GM23338 (cell line): ENCODE results near the gene NSMCE4A.
"Not testable (repeated sequence)": the region's sequence is repeated elsewhere in the genome, so short reads cannot be mapped to it uniquely, and the experiment has no call there.

ENCODE experiments used
- CREB1 ChIP-seq: fragments of 250-450 bp; sonication (Bioruptor Pico); IDR thresholded peaks from 2 replicates; pipeline ENCODE4 v1.5.0; 2020; ENCODE audit warnings: low read depth, mild to moderate bottlenecking, moderate library complexity
- ETS1 ChIP-seq: IDR thresholded peaks from 2 replicates; pipeline ENCODE4 v1.6.1; 2016; ENCODE audit warnings: antibody characterized with exemption
- EZH2 ChIP-seq: fragments of 200-600 bp; sonication (generic); IDR thresholded peaks from one replicate; pipeline ENCODE4 v1.8.0; 2017; ENCODE audit warnings: antibody characterized with exemption, mild to moderate bottlenecking, low read depth; ENCODE audit not compliant: unreplicated experiment
- EZH2phosphoT487 ChIP-seq: fragments of 200-600 bp; sonication (generic); IDR thresholded peaks from one replicate; pipeline ENCODE4 v1.8.1; 2018; ENCODE audit warnings: antibody characterized with exemption; ENCODE audit not compliant: unreplicated experiment
- JUNB ChIP-seq: IDR thresholded peaks from one replicate; pipeline ENCODE4 v1.6.1; 2016; ENCODE audit warnings: antibody characterized with exemption; ENCODE audit not compliant: unreplicated experiment
- NANOG ChIP-seq: IDR thresholded peaks from 2 replicates; pipeline ENCODE4 v1.6.1; 2016; ENCODE audit warnings: antibody characterized with exemption, borderline replicate concordance
- POLR2AphosphoS5 ChIP-seq: IDR thresholded peaks from 2 replicates; pipeline ENCODE4 v1.6.1; 2016; ENCODE audit warnings: antibody characterized with exemption, low read depth
- REST ChIP-seq: IDR thresholded peaks from one replicate; pipeline ENCODE4 v1.6.1; 2018; ENCODE audit warnings: antibody characterized with exemption; ENCODE audit not compliant: unreplicated experiment
- ZNF331 ChIP-seq: fragments of 250-450 bp; sonication (Bioruptor Pico); IDR thresholded peaks from 2 replicates; pipeline ENCODE4 v1.5.0; 2020; ENCODE audit warnings: low read depth, mild to moderate bottlenecking, moderate library complexity
- TF ChIP-seq, protein P1 (sequence below), 2 experiments: fragments of 200-600 bp in 1 of 2; sonication (generic) in 1 of 2; conservative IDR thresholded peaks; 2 replicates each; pipeline versions ENCODE4 v1.5.1 to v1.6.1; 2016 to 2017; ENCODE audit warnings: antibody characterized with exemption in 2 of 2, low read depth in 2 of 2, mild to moderate bottlenecking in 2 of 2, moderate library complexity in 1 of 2

GRCh38 chr10:121918800-121919199, 56.2 kb downstream of the NSMCE4A start:
- TF ChIP-seq, protein P1, sequence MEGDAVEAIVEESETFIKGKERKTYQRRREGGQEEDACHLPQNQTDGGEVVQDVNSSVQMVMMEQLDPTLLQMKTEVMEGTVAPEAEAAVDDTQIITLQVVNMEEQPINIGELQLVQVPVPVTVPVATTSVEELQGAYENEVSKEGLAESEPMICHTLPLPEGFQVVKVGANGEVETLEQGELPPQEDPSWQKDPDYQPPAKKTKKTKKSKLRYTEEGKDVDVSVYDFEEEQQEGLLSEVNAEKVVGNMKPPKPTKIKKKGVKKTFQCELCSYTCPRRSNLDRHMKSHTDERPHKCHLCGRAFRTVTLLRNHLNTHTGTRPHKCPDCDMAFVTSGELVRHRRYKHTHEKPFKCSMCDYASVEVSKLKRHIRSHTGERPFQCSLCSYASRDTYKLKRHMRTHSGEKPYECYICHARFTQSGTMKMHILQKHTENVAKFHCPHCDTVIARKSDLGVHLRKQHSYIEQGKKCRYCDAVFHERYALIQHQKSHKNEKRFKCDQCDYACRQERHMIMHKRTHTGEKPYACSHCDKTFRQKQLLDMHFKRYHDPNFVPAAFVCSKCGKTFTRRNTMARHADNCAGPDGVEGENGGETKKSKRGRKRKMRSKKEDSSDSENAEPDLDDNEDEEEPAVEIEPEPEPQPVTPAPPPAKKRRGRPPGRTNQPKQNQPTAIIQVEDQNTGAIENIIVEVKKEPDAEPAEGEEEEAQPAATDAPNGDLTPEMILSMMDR (conservative IDR thresholded peaks at IDR 0.05; ENCODE audit: low read depth in 2 of 2): not testable (repeated sequence)
- not testable (repeated sequence) for TF ChIP-seq EZH2; ZNF331 (CRISPR knock-in tag); EZH2phosphoT487; JUNB; POLR2AphosphoS5; REST; CREB1 (CRISPR knock-in tag); NANOG; ETS1
